Keratinocyte (primary cell): ENCODE results near the gene IL11. TPM values are rescaled to one million over a fixed set of nuclear protein-coding genes. Genes with fewer than 3 reads are reported as not detected.

Experiments used
- DNase-seq: peaks from one replicate; pipeline ENCODE4 v3.0.0-alpha.2; 2011; ENCODE audit warnings: low read depth, missing footprints, low spot score
- FAIRE-seq: peaks from 2 replicates; lab custom pipeline; 2011; peaks lifted over from hg19 to GRCh38; lab: Jason Lieb, UNC
- H2AFZ ChIP-seq: 2 replicates; pipeline ENCODE4 v1.6.0; 2012; ENCODE audit warnings: low read length, control low read depth, inconsistent platforms; ENCODE audit not compliant: control insufficient read depth
- H3K27ac ChIP-seq: 2 replicates; pipeline ENCODE4 v1.5.1; 2011; ENCODE audit warnings: low read length; ENCODE audit not compliant: control insufficient read depth, insufficient read depth
- H3K27me3 ChIP-seq: 3 replicates; pipeline ENCODE4 v1.6.0; 2011; ENCODE audit warnings: low read length; ENCODE audit not compliant: control insufficient read depth, insufficient read depth; ENCODE audit errors: extremely low read depth
- H3K36me3 ChIP-seq, 2 experiments: 2 replicates in 1 of 2; 3 replicates in 1 of 2; pipeline ENCODE4 v1.5.1; 2011; ENCODE audit warnings: low read length in 2 of 2, mild to moderate bottlenecking in 1 of 2; ENCODE audit not compliant: control insufficient read depth in 2 of 2, insufficient read depth in 2 of 2; ENCODE audit errors: extremely low read depth in 1 of 2
- H3K4me1 ChIP-seq: 3 replicates; pipeline ENCODE4 v1.5.1; 2011; ENCODE audit warnings: low read length; ENCODE audit not compliant: control insufficient read depth, insufficient read depth; ENCODE audit errors: extremely low read depth
- H3K4me2 ChIP-seq: 3 replicates; pipeline ENCODE4 v1.6.0; 2011; ENCODE audit warnings: low read depth, low read length; ENCODE audit not compliant: control insufficient read depth, insufficient read depth; ENCODE audit errors: extremely low read depth
- H3K4me3 ChIP-seq, 3 experiments: fragments of 200-600 bp in 1 of 3; sonication (generic) in 1 of 3; 2 replicates in 2 of 3; 3 replicates in 1 of 3; pipeline ENCODE4 v1.5.1; 2011 to 2016; ENCODE audit warnings: low read length in 3 of 3, mild to moderate bottlenecking in 3 of 3, control low read depth in 2 of 3, inconsistent platforms in 1 of 3, low read depth in 1 of 3, mixed read lengths in 1 of 3, mixed run types in 1 of 3, moderate library complexity in 1 of 3; ENCODE audit not compliant: control insufficient read depth in 2 of 3, insufficient read depth in 2 of 3; ENCODE audit errors: extremely low read depth in 1 of 3
- H3K79me2 ChIP-seq: 2 replicates; pipeline ENCODE4 v1.6.0; 2012; ENCODE audit warnings: low read length; ENCODE audit not compliant: control insufficient read depth, insufficient read depth
- H3K9ac ChIP-seq: 3 replicates; pipeline ENCODE4 v1.6.0; 2011; ENCODE audit warnings: low read length; ENCODE audit not compliant: control insufficient read depth, insufficient read depth; ENCODE audit errors: extremely low read depth
- H3K9me1 ChIP-seq: 3 replicates; pipeline ENCODE4 v1.6.0; 2011; ENCODE audit warnings: low read length; ENCODE audit not compliant: control insufficient read depth, insufficient read depth; ENCODE audit errors: extremely low read depth
- H3K9me3 ChIP-seq: 2 replicates; pipeline ENCODE4 v1.5.1; 2012; ENCODE audit warnings: low read depth, low read length; ENCODE audit not compliant: control insufficient read depth
- H4K20me1 ChIP-seq: 3 replicates; pipeline ENCODE4 v1.6.0; 2011; ENCODE audit warnings: low read length; ENCODE audit not compliant: control insufficient read depth, insufficient read depth; ENCODE audit errors: extremely low read depth
- EZH2 ChIP-seq: IDR thresholded peaks from one replicate; pipeline ENCODE4 v1.6.1; 2012; ENCODE audit warnings: inconsistent platforms, mild to moderate bottlenecking, low read length, moderate library complexity
- dilution Hi-C: fragments of 300-500 bp; cut with MboI; formaldehyde crosslinking; loops from one replicate; pipeline ENCODE4 v1.7.0; 2020; ENCODE audit warnings: low sequenced_read_pairs; ENCODE audit not compliant: extremely low pct_ligation_motif_present
- polyA plus RNA-seq, 5 experiments: library from polyadenylated mRNA; depleted of rRNA in 3 of 5; stranded (reverse) in 3 of 5; stranded (forward) in 1 of 5; unstranded in 1 of 5; fragments of >200 nt; gene quantifications; 1 replicate in 1 of 5; 2 replicates in 3 of 5; 3 replicates in 1 of 5; pipeline versions ENCODE4 v1.2.1 to v1.2.3, GENCODE V29; 2011 to 2012; ENCODE audit warnings: missing spikeins in 2 of 5, low read depth in 1 of 5, low replicate concordance in 1 of 5
- TF ChIP-seq, protein P1 (sequence below), 3 experiments: IDR thresholded peaks in 1 of 3; conservative IDR thresholded peaks in 1 of 3; optimal IDR thresholded peaks in 1 of 3; 2 replicates in 2 of 3; 3 replicates in 1 of 3; pipeline versions ENCODE3 to v1.5.1; 2011; ENCODE audit warnings: low read length in 3 of 3, mild to moderate bottlenecking in 3 of 3, moderate library complexity in 2 of 3, control low read depth in 1 of 3, inconsistent platforms in 1 of 3; ENCODE audit not compliant: insufficient read depth in 2 of 3; ENCODE audit errors: extremely low read depth in 1 of 3

IL11 gene
- polyA plus RNA-seq, 1 donor (not counting 4 experiments of a cell fraction or from before 2014, with no cell fraction given) = 2.2 TPM

DNA sequence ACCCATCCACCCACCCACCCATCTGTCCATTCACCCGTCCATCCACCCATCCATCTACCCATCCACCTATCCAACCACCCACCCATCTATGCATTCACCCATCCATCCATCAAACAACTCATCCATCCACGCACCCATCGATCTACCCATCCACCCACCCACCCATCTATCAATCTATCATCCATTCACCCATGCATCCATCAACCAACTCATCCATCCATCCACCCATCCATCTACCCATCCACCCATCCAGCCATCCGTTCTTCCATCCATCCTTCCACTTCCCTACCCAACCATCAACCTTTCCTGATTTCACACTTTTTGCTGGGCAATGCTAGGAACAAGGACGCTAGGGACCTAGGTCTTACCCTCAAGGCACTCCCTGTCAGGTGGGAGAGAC lies 11.8 kb upstream of the IL11 start:
- no peak overlapping the region for H2AFZ ChIP-seq
- no peak overlapping the region for H3K9ac ChIP-seq
- H3K79me2 ChIP-seq = peaks cover 18% of the 10 kb centered on the region
- no peak for FAIRE-seq
- no peak for DNase-seq
- dilution Hi-C loops = no loop called here
- H3K9me3 ChIP-seq = no peaks in the 10 kb centered on the region
- TF ChIP-seq, protein P1, sequence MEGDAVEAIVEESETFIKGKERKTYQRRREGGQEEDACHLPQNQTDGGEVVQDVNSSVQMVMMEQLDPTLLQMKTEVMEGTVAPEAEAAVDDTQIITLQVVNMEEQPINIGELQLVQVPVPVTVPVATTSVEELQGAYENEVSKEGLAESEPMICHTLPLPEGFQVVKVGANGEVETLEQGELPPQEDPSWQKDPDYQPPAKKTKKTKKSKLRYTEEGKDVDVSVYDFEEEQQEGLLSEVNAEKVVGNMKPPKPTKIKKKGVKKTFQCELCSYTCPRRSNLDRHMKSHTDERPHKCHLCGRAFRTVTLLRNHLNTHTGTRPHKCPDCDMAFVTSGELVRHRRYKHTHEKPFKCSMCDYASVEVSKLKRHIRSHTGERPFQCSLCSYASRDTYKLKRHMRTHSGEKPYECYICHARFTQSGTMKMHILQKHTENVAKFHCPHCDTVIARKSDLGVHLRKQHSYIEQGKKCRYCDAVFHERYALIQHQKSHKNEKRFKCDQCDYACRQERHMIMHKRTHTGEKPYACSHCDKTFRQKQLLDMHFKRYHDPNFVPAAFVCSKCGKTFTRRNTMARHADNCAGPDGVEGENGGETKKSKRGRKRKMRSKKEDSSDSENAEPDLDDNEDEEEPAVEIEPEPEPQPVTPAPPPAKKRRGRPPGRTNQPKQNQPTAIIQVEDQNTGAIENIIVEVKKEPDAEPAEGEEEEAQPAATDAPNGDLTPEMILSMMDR (optimal IDR thresholded peaks at IDR 0.05 in 1 of 3, IDR thresholded peaks at IDR 0.05 in 1 of 3, conservative IDR thresholded peaks at IDR 0.05 in 1 of 3; ENCODE audit: extremely low read depth in 1 of 3, insufficient read depth in 2 of 3, low read length in 3 of 3) = no peak
- TF ChIP-seq EZH2 = no peak
- H3K36me3 ChIP-seq = peaks cover 2 to 13% of the 10 kb centered on the region in 2 experiments
- H3K27me3 ChIP-seq = no peaks in the 10 kb centered on the region
- H3K9me1 ChIP-seq = no peaks in the 10 kb centered on the region
- H3K4me2 ChIP-seq = no peak overlapping the region
- H3K27ac ChIP-seq = no peak overlapping the region
- H4K20me1 ChIP-seq = peaks cover 8% of the 10 kb centered on the region
- peaks cover 9% of the 10 kb centered on the region for H3K4me1 ChIP-seq
- H3K4me3 ChIP-seq = no peak overlapping the region

DNA sequence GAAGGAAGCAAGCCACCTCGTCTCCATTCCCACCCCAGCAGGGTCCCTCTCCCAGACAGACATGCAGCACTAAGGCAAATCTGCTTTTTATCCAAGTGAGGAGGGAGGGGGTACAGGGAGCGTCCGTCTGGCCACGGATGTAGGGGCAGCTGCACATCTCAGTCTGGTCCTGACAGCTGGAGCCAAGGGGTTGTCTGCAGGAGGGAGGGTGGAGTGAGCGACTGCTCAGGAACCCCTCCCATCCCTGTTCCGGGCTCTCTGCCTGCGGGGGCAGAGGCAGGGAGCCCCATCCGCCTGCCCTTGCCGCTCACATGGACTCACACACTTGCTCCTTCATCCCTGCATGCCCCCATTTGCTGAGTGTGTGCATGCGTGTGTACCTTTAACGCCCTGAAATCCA lies 8.9 kb upstream of the IL11 start:
- Histone ChIP-seq H3K27me3 (peaks cover under 1% of the 10 kb centered on the region), H3K27ac (no peak overlapping the region), H3K36me3 (peaks cover 0 to 5% of the 10 kb centered on the region in 2 experiments), H3K4me3 (no peak overlapping the region), H3K9me1 (no peaks in the 10 kb centered on the region), H3K4me1 (peaks cover under 1% of the 10 kb centered on the region), H3K79me2 (peaks cover 5% of the 10 kb centered on the region), H3K9me3 (no peaks in the 10 kb centered on the region), H4K20me1 (no peaks in the 10 kb centered on the region), H2AFZ (no peak overlapping the region), H3K9ac (no peak overlapping the region), H3K4me2 (no peak overlapping the region)
- no peak for DNase-seq
- dilution Hi-C loops = no loop called here
- TF ChIP-seq EZH2 = no peak
- TF ChIP-seq, protein P1 (optimal IDR thresholded peaks at IDR 0.05 in 1 of 3, IDR thresholded peaks at IDR 0.05 in 1 of 3, conservative IDR thresholded peaks at IDR 0.05 in 1 of 3; ENCODE audit: extremely low read depth in 1 of 3, insufficient read depth in 2 of 3, low read length in 3 of 3) = no peak
- FAIRE-seq = no peak
